ENCODE results near the gene MEF2B.
A peak's percentile ranks its signal among the peaks of the same experiment; 100 is the strongest.

Gene MEF2B

DNA sequence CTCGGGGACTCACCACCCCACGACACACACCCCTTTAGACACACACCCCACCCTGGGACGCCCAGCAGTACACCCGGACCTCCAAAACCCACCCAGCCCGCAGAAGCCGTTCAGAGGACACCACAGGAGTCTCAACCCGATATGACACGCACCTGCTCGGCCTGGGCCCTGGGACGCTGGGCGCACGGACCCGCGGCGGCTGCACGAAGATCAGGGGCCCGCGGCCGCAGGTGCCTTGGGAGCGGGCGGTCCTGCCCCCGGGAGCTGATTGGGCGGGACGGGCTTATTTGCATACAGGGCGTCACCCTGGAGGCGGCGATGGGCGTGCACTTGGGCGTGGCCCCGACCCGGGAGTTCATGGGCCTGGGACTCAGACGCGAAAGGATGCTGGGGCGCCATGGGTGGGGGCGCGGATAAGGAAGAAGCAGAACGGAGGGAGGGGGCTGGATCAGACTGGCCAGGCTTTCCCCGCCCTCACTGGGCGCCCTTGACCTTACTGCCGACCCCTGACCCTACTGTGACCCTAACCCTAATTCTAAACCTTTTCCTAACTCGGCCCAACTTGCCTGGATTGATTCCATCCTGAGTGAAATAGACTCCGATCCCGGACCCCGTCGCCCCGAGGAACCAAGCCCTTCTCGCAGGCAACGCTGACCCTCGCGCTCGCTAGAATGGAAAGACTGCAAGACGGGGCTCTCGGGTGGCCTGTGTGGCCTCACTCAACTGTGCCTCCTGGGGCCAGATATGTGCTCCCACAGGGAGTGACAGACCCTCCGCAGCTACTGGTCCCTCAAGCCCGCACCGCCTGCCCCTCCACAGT is at the start of gene MEF2B:
MEF2B (minus strand) TSS at position 211 of the 820 bp plus-strand sequence. CDS start 19,528 bp downstream, outside the sequence.
- DNase-seq (ENCODE audit: low read depth in 2 of 2) = peak; percentile 59

DNA sequence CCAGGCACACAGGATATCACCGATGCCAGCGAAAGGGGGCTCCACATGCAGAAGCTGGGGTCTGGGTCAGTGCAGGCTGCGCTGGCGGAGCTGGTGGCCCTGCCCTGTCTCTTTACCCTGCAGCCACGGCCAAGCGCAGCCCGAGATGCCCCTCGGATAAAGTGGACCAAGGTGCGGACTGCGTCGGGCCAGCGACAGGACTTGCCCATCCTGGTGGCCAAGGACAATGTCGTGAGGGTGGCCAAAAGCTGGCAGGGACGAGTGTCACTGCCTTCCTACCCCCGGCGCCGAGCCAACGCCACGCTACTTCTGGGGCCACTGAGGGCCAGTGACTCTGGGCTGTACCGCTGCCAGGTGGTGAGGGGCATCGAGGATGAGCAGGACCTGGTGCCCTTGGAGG is 48.8 kb upstream of the MEF2B start:
- DNase-seq (ENCODE audit: low read depth in 2 of 2) = no peak

GRCh38 chr19:19217099-19217498 is 47.0 kb upstream of the MEF2B start:
- no peak for DNase-seq (ENCODE audit: low read depth in 2 of 2)

DNA sequence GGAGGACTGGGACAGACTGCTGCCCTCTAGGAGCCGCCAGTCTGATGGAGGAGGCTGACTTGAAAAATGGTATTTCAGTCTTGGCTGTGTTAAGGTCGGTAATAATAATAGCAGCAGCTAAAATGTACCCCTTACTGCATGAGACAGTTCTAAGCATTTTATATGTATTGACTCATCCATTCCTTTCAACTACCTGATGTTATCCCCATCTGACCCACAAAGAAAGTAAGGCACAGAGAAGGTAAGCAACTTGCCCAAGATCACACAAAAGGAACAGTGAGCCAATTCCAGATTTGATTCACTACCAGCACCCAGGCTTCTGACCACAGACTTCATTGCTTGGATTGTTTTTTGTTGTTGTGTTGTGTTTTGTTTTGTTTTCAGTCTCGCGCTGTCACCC is 45.7 kb upstream of the MEF2B start:
- no peak for DNase-seq (ENCODE audit: low read depth in 2 of 2)

DNA sequence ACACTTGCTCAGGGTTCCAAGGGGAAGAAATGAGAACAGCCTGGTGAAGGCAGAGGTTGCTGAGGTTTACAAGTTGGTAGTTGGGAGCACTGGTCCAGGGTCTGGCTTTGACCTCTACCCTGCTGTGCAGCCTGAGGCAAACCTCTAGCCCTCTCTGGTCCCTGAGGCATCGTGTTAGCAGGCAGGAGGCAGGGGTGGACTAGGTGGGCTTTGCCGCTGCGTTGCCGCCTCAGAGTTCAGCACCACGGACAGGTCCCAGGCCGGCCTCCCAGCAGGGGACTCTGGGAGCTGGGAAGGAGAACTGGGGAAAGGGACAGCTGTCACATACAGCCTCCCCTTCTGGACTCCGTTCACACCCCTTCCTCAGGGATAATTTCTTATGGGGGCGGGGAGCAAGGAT is 44.8 kb upstream of the MEF2B start:
- no peak for DNase-seq (ENCODE audit: low read depth in 2 of 2)

GRCh38 chr19:19214159-19214490 is 44.1 kb upstream of the MEF2B start:
- no peak for DNase-seq (ENCODE audit: low read depth in 2 of 2)

DNA sequence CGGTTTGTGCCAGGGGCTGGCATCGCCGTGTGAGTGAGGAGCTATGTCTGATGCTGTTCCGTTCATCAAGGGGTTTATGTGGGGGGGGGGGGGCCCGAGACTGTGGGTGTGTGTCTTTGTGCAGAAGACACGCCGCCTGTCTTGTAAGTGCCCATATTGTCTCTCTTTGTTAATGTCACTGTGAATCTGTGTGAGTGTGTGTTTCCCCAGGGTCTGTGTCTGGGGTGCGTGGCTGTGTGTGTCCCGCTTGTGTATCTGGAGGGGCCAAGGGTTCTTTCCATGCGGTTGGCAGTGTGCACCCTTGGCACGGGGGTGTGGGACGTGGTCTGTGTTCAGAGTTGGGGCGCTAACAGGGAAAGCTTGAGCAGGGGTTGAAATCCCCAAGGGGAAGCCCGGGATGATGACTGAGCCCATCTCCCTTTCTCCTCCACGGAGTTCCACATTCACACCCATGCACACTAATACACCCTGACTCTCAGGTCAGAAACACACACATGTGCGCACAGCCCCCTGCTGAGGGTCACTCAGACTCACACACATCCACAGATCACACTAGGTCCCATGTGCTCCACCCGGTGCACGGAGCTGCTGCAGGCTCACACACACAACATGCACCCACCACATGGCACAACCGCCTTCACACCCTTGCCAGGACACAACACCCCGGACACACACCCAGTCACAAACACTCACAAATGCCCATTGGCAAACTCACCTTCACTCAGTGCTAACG is 43.5 kb upstream of the MEF2B start:
- no peak for DNase-seq (ENCODE audit: low read depth in 2 of 2)

DNA sequence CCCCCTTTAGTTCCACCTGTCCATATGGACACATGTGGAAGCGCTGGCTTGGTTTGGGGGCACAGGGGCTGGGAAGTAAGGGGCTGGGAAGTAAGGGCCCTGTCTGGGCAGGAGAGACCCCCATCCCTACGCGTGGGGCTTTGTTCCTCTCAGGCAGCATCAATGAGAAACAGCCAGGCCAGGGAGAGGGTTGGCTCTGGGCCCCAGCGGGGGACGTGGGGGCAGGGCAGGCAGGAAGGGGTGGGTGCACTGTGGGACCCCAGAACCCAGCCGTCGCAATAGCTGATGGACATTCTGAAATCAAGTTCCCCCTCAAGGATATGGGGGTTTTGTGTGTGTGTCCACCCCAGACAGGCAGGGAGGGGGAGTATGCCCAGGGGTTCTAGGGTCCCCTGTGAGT is 42.9 kb upstream of the MEF2B start:
- no peak for DNase-seq (ENCODE audit: low read depth in 2 of 2)

DNA sequence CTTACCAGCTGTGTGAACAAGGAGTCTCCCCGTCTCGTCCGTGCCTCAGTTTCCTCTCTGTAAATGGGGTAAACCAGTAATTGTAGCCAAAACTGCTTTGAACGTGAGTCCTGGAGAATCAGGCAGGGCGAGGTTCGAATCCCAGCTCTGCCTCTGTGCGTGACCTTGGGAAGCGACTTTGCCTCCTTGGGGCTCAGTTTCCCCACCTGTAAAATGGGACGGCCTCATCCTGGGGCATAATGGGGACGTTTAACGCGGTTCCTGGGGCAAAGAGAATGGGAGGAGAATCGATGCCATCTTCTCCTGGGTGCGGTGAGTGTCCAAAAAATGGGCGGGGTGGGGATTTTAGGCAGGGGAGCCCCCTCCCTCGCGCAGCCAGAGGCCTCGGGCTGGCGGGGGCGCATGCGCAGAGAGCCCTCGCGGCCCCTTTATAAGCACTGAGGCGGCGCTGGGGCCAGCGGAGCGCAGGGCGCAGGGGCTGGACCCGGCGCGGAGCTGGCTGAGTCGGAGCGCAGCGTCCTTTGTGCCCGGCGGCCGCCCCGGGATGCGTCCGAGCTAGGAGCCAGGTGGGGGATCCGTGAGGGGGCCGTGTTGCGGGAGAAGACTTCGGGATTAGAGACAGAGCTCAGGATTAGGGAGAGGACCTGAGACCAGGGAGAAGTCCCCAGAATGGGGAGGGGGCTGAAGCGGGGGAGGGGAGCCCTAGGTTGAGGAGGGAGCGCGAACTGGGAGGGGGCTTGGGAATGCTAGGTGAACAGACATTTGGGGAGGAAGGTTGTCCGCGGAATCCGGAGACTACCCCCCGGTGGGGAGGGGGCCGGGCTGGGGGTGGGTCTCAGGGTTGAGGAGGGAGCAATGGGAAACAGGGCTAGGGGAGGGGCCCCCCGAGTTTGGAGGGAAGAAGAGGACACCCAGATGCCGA is 41.7 kb upstream of the MEF2B start, which contains the start of gene NCAN:
NCAN (plus strand) TSS at position 460 of the 922 bp plus-strand sequence. CDS start 4,996 bp downstream, outside the sequence.
- DNase-seq (ENCODE audit: low read depth in 2 of 2) = no peak

DNA sequence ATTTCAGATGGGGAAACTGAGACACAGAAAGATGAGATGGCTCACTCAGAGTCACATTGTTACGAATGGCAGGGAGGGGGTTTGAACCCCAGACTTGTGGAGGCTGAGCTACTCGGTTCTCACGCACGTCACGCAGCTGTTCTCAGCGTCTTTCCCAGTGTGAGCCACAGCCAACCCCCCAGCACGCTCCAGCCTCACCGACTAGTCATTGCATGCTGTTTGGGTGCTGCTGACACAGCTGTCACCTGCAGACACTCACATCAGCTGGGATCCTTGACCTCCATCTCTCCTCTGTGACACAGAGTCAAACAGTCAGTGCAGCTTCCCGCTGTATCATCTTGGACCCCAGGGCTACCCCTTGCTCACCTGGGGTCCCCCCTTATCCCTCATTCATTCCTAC is 39.3 kb upstream of the MEF2B start:
- no peak for DNase-seq (ENCODE audit: low read depth in 2 of 2)

DNA sequence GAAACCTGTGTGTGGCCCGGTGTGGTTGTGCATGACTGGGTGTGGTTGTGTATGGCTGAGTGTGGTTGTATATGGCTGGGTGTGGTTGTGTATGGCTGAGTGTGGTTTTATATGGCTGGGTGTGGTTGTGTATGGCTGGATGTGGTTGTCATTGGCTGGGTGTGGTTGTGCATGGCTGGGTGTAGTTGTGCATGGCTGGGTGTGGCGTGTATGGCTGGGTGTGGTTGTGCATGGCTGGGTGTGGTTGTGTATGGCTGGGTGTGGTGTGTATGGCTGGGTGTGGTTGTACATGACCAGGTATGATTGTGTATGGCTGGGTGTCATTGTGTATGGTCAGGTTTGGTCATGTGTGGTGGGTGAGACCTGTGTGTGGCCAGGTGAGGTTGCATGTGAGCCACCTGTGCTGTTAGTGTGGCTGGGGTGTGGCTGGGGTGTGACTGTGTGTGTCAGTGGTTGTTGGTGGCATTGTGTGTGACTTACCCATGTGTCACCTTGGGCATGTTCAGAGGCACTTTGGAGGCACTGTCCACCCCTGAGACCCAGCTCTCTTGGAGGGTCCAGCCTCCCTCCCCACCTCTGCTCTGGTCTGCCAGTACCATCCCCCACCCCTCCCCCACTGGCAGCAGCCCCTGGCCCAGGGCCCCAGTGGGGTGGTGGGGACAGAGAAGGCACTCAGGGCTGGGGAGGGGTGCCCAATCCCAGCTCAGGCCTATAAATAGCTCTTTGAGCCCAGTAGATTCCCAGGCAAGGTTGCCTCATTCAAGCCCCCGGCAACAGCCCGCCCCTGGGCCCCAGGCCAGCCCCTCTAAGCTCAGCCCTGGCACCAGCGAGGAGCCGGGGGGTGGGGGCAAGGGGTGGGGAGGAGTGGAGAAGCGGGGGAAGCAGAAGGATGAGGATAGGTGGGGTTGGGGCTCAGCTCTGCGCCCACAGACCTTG is 37.8 kb upstream of the MEF2B start:
- no peak for DNase-seq (ENCODE audit: low read depth in 2 of 2)

- no peak for DNase-seq (ENCODE audit: low read depth in 2 of 2)
Measured at GRCh38 chr19:19206938-19207337, 36.9 kb upstream of the MEF2B start.

GRCh38 chr19:19205416-19206410 is 35.6 kb upstream of the MEF2B start:
- no peak for DNase-seq (ENCODE audit: low read depth in 2 of 2)

- DNase-seq (ENCODE audit: low read depth in 2 of 2) = no peak
Measured at GRCh38 chr19:19204181-19204580, 34.1 kb upstream of the MEF2B start.

GRCh38 chr19:19203012-19203856 is 33.2 kb upstream of the MEF2B start, which contains the start of gene NR2C2AP:
Gene NR2C2AP (minus strand): TSS chr19:19203414. CDS start chr19:19203060, 354 bp downstream.
- peak; percentile 86 to 89 for DNase-seq (ENCODE audit: low read depth in 2 of 2)

- no peak for DNase-seq (ENCODE audit: low read depth in 2 of 2)
Measured at GRCh38 chr19:19202707-19203011, 32.6 kb upstream of the MEF2B start.

DNA sequence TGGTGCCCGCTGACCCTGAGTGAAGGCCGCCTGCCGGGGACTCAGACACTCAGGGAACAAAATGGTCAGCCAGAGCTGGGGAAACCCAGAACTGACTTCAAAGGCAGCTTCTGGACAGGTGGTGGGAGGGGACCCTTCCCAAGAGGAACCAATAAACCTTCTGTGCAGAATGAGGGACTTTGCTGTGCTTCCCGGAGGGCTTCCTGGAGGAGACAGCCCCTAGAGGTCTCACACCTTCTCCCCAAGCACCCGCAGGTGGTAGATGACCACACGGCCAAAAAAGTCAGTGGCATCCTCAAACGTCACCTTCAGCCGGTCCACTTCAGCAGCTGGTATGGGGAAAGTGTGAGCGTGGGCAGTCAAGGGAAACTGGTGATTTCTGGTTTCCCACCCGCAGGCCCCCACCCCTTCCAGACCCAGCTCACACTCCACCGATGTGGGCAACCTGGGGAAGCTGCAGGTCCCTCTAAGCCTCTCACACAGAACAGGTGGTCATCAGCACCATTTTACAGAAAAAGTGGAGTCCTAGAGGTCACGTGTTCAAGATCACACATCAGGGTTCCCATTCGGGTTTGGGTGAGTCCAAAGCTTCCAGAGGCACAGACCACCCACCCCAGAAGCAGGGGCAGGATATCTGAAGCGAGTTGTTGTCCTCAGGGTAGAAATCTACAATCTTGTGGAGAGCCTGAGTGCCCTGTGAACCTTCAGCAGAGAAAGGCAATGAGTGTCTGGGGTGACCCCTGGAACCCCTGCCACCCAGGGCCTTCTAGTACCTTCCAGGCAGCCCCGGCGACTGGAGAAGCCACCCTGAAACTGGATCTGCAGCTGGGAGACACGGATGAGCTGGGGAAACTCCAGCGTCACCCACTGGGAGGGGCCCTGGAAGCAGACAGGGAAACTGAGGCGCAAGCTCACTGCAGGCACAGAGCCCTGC is 31.9 kb upstream of the MEF2B start:
- no peak for DNase-seq (ENCODE audit: low read depth in 2 of 2)

DNA sequence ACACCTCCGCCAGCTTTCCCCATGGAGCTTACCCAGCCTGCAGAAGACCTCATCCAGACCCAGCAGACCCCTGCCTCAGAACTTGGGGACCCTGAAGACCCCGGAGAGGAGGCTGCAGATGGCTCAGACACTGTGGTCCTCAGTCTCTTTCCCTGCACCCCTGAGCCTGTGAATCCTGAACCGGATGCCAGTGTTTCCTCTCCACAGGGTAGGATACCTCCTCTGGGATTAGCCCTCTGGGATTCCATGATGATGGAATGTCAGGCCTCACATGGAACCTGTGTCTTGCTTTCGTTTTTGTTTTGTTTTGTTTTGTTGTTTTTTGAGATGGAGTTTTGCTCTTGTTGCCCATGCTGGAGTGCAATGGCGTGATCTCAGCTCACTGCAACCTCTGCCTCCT is 23.9 kb upstream of the MEF2B start:
- DNase-seq (ENCODE audit: low read depth in 2 of 2) = no peak

All from stimulated activated CD8-positive, alpha-beta memory T cell treated with anti-CD3 and anti-CD28 coated beads, Interleukin-7, amount 100 ng/mL, for 4 hours (primary cell).